Lower lobe of right lung (tissue), 2 donors: ENCODE results near the gene UNC5CL. TPM values are rescaled to one million over a fixed set of nuclear protein-coding genes. Genes with fewer than 3 reads are reported as not detected.
A peak's percentile ranks its signal among the peaks of the same experiment; 100 is the strongest.

Experiments
- ATAC-seq, 2 donors: fragments of 200-7000 bp; cut with Tn5 transposase; one replicate each; pipeline ENCODE4 v1.9.1; 2020 to 2022; ENCODE audit warnings: mild to moderate bottlenecking in 2 of 2, moderate library complexity in 2 of 2
- DNase-seq: peaks from one replicate; pipeline ENCODE4 v3.0.0-alpha.2; 2020
- H3K27ac ChIP-seq: fragments of 200-600 bp; one replicate; pipeline ENCODE4 v1.8.0; 2022
- H3K27me3 ChIP-seq: fragments of 200-600 bp; one replicate; pipeline ENCODE4 v1.8.0; 2022; ENCODE audit warnings: low read depth
- H3K36me3 ChIP-seq: fragments of 200-600 bp; one replicate; pipeline ENCODE4 v1.8.0; 2022; ENCODE audit warnings: mild to moderate bottlenecking
- H3K4me1 ChIP-seq: fragments of 200-600 bp; one replicate; pipeline ENCODE4 v1.8.0; 2022
- H3K4me3 ChIP-seq: fragments of 200-600 bp; one replicate; pipeline ENCODE4 v1.8.0; 2022; ENCODE audit warnings: mild to moderate bottlenecking
- H3K9me3 ChIP-seq: fragments of 200-600 bp; one replicate; pipeline ENCODE4 v1.8.0; 2022
- CTCF ChIP-seq: fragments of 200-600 bp; IDR thresholded peaks from one replicate; pipeline ENCODE4 v1.8.0; 2022; ENCODE audit warnings: antibody characterized with exemption, mild to moderate bottlenecking
- intact Hi-C: fragments of 100-400 bp; cut with DNase I; formaldehyde crosslinking; loops from one replicate; pipeline ENCODE4 v1.11.0; 2022
- total RNA-seq: library from RNA; stranded (reverse); fragmentation: NEBNext Ultra II Directional; extraction: Animal tissue kit (Norgen Biotek cat#: 25700); gene quantifications from one replicate; pipeline ENCODE4 v1.2.1, GENCODE V29; 2021
- donor health status: DM: no; HTN: yes; CAD: no; lungs with severe emphysema.

Gene UNC5CL
- total RNA-seq, 1 donor from 2014 or later: 1.1 TPM

GRCh38 chr6:41061196-41061726 is 22.2 kb upstream of the UNC5CL start:
- DNase-seq (no peak), ATAC-seq (peak; percentile 51 to 54)
- H3K4me3 ChIP-seq: no peak overlapping the region
- H3K4me1 ChIP-seq: peaks cover 12% of the 10 kb centered on the region
- no peak for TF ChIP-seq CTCF
- no peak overlapping the region for H3K27ac ChIP-seq
- H3K9me3 ChIP-seq: no peaks in the 10 kb centered on the region
- H3K27me3 ChIP-seq: no peaks in the 10 kb centered on the region
- intact Hi-C loops: no loop called here
- H3K36me3 ChIP-seq: peaks cover 32% of the 10 kb centered on the region

GRCh38 chr6:41059556-41059955 is 20.5 kb upstream of the UNC5CL start:
- Histone ChIP-seq H3K27ac (no peak overlapping the region), H3K9me3 (no peaks in the 10 kb centered on the region), H3K4me3 (no peak overlapping the region), H3K36me3 (peaks cover 16% of the 10 kb centered on the region), H3K4me1 (peaks cover 12% of the 10 kb centered on the region), H3K27me3 (no peaks in the 10 kb centered on the region)
- ATAC-seq (no peak), DNase-seq (no peak)
- intact Hi-C loops: no loop called here
- no peak for TF ChIP-seq CTCF

GRCh38 chr6:41058783-41059181 is 19.8 kb upstream of the UNC5CL start:
- no peak for TF ChIP-seq CTCF
- Histone ChIP-seq H3K27ac (no peak overlapping the region), H3K36me3 (peaks cover 8% of the 10 kb centered on the region), H3K4me3 (no peak overlapping the region), H3K4me1 (peaks cover 12% of the 10 kb centered on the region), H3K27me3 (no peaks in the 10 kb centered on the region), H3K9me3 (no peaks in the 10 kb centered on the region)
- intact Hi-C loops: no loop called here
- ATAC-seq: no peak
- no peak for DNase-seq

GRCh38 chr6:41056768-41057490 is 17.9 kb upstream of the UNC5CL start:
- Histone ChIP-seq H3K9me3 (no peaks in the 10 kb centered on the region), H3K27me3 (no peaks in the 10 kb centered on the region), H3K4me1 (peaks cover 15% of the 10 kb centered on the region), H3K36me3 (peaks cover 7% of the 10 kb centered on the region), H3K27ac (no peak overlapping the region), H3K4me3 (no peak overlapping the region)
- TF ChIP-seq CTCF: no peak
- ATAC-seq (no peak), DNase-seq (no peak)
- intact Hi-C loops: no loop called here

- Histone ChIP-seq H3K36me3 (no peaks in the 10 kb centered on the region), H3K9me3 (no peaks in the 10 kb centered on the region), H3K27me3 (no peaks in the 10 kb centered on the region), H3K4me3 (no peak overlapping the region), H3K27ac (no peak overlapping the region), H3K4me1 (peaks cover 11% of the 10 kb centered on the region)
- DNase-seq: no peak
- intact Hi-C loops: no loop called here
- no peak for ATAC-seq
- TF ChIP-seq CTCF: no peak
These were observed 16.1 kb upstream of the UNC5CL start for GRCh38 chr6:41055149-41055548.
